Measurements from ENCODE around the gene CNNM2.

Gene CNNM2

DNA sequence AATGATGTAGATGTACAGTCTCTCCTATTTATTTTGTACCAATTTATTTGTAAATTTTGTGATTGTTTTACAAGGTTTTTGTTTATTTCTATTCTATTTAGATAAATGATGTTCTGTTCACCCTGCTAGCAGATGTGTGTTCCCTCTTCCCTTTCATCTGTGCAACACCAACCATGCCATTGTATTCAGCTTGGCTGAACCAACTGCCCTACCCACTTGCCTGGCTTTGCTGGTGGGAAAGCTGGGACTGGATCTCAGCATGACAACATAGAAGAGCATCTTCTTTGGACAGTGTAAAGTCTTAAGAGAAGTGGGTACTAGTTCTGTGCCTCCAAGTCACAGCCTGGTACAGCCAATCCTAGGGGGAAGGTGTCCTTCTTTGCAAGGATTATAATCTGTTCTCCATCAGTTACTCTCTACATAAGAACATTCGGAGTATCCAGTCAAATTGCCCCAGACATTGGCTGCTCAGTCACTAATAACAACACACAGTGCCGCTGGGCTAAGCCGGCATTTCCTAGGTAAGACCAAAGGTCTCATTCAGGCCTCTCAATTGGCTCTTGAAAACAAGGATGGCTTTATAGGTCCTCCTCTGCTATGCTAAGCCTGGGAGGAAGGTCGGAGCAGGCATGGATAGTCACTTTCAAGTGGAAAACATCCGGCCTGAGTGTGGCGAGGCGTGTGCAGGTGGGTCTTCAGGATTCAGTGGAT lies 165.3 kb downstream of the CNNM2 start:
- TF ChIP-seq POLR2AphosphoS5 (IDR thresholded peaks at IDR 0.05; ENCODE audit: low read depth, low read length) = no peak
- no peak for TF ChIP-seq SIN3A (IDR thresholded peaks at IDR 0.05; ENCODE audit: borderline replicate concordance, insufficient read depth, low read length)
- TF ChIP-seq TAF1 (IDR thresholded peaks at IDR 0.05; ENCODE audit: borderline replicate concordance, insufficient read depth, low read length) = no peak
- TF ChIP-seq, protein P1, sequence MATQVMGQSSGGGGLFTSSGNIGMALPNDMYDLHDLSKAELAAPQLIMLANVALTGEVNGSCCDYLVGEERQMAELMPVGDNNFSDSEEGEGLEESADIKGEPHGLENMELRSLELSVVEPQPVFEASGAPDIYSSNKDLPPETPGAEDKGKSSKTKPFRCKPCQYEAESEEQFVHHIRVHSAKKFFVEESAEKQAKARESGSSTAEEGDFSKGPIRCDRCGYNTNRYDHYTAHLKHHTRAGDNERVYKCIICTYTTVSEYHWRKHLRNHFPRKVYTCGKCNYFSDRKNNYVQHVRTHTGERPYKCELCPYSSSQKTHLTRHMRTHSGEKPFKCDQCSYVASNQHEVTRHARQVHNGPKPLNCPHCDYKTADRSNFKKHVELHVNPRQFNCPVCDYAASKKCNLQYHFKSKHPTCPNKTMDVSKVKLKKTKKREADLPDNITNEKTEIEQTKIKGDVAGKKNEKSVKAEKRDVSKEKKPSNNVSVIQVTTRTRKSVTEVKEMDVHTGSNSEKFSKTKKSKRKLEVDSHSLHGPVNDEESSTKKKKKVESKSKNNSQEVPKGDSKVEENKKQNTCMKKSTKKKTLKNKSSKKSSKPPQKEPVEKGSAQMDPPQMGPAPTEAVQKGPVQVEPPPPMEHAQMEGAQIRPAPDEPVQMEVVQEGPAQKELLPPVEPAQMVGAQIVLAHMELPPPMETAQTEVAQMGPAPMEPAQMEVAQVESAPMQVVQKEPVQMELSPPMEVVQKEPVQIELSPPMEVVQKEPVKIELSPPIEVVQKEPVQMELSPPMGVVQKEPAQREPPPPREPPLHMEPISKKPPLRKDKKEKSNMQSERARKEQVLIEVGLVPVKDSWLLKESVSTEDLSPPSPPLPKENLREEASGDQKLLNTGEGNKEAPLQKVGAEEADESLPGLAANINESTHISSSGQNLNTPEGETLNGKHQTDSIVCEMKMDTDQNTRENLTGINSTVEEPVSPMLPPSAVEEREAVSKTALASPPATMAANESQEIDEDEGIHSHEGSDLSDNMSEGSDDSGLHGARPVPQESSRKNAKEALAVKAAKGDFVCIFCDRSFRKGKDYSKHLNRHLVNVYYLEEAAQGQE (IDR thresholded peaks at IDR 0.05; ENCODE audit: insufficient read depth in 1 of 2, low read depth in 2 of 2, low read length in 2 of 2) = no peak
- TF ChIP-seq FOXP2 (optimal IDR thresholded peaks at IDR 0.05; ENCODE audit: borderline replicate concordance, extremely low read depth, extremely low read length, insufficient read depth) = no peak

DNA sequence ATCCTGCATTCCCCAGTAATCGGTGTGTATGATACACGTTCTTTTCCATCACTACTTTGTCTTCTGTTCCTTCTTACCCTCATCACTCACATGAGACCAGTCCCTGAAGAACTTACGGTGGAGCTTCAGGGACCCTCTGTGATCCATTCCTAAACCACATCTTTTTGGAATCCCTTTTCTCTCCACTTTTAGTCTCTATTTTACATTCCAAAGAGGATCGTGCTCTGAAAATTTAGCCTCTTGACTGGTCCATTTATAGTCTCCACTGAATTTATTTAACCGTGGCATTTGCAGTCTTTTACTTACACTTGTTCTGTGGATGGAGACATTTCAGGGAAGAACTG lies 165.9 kb downstream of the CNNM2 start:
- TF ChIP-seq POLR2AphosphoS5 (IDR thresholded peaks at IDR 0.05; ENCODE audit: low read depth, low read length) (no peak), FOXP2 (optimal IDR thresholded peaks at IDR 0.05; ENCODE audit: borderline replicate concordance, extremely low read depth, extremely low read length, insufficient read depth) (no peak), TAF1 (IDR thresholded peaks at IDR 0.05; ENCODE audit: borderline replicate concordance, insufficient read depth, low read length) (no peak), SIN3A (IDR thresholded peaks at IDR 0.05; ENCODE audit: borderline replicate concordance, insufficient read depth, low read length) (no peak)
- TF ChIP-seq, protein P1 (IDR thresholded peaks at IDR 0.05; ENCODE audit: insufficient read depth in 1 of 2, low read depth in 2 of 2, low read length in 2 of 2) = no peak

DNA sequence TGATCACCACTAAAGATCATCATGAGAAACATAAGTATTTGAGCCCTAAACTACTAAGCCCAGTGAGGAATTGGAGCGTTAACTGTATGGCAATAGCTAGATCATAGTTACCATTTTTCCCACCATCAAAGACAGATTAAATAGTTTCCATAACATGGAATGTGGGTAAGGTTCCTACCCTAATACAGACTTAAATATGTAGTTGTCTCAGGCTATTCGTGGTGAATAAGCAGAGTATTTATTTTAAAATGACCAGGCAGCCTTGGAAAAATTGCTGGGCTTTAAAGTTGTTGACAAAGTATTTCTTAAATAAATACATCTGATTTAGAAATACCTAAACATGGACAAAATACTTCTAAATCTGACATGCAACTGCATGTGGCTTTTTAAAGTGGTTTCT lies 168.2 kb downstream of the CNNM2 start:
- TF ChIP-seq, protein P1 (IDR thresholded peaks at IDR 0.05; ENCODE audit: insufficient read depth in 1 of 2, low read depth in 2 of 2, low read length in 2 of 2) = no peak
- TF ChIP-seq POLR2AphosphoS5 (IDR thresholded peaks at IDR 0.05; ENCODE audit: low read depth, low read length) = no peak
- TF ChIP-seq SIN3A (IDR thresholded peaks at IDR 0.05; ENCODE audit: borderline replicate concordance, insufficient read depth, low read length) = no peak
- no peak for TF ChIP-seq FOXP2 (optimal IDR thresholded peaks at IDR 0.05; ENCODE audit: borderline replicate concordance, extremely low read depth, extremely low read length, insufficient read depth)
- TF ChIP-seq TAF1 (IDR thresholded peaks at IDR 0.05; ENCODE audit: borderline replicate concordance, insufficient read depth, low read length) = no peak

DNA sequence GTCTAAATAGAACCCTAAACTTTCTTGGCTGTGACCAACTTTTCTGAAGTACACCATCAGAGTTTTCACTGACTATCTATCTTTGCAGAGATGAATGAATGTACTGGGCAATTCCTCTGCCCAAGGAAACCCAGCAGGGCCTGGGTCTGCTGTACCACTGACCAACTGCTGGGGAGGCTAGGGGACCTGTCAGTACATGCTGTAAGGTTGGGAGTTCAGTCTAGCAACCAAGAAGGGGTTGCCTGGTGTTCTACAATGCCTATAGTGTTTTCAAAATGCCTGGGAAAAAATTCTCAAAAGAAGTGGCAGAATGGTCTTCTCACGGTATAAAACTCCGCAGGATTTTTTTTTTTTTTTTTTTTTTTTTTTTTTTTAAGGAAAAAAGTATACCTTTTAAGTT lies 168.7 kb downstream of the CNNM2 start:
- TF ChIP-seq SIN3A (IDR thresholded peaks at IDR 0.05; ENCODE audit: borderline replicate concordance, insufficient read depth, low read length) = no peak
- TF ChIP-seq POLR2AphosphoS5 (IDR thresholded peaks at IDR 0.05; ENCODE audit: low read depth, low read length) = no peak
- TF ChIP-seq FOXP2 (optimal IDR thresholded peaks at IDR 0.05; ENCODE audit: borderline replicate concordance, extremely low read depth, extremely low read length, insufficient read depth) = no peak
- TF ChIP-seq, protein P1 (IDR thresholded peaks at IDR 0.05; ENCODE audit: insufficient read depth in 1 of 2, low read depth in 2 of 2, low read length in 2 of 2) = no peak
- TF ChIP-seq TAF1 (IDR thresholded peaks at IDR 0.05; ENCODE audit: borderline replicate concordance, insufficient read depth, low read length) = no peak

Measured in PFSK-1 (cell line).